Gastrocnemius medialis (tissue), 4 donors: ENCODE data around the gene TMEM201. TPM values are rescaled to one million over a fixed set of nuclear protein-coding genes. Genes with fewer than 3 reads are reported as not detected.

ENCODE experiments used
- ATAC-seq, 2 donors: fragments of 150-250 bp; one replicate each; pipeline ENCODE4 v1.9.1; 2016
- DNase-seq, 2 donors: peaks; one replicate each; pipeline ENCODE4 v3.0.0-alpha.2; 2019
- H3K27ac ChIP-seq, 4 donors: fragments of 200-600 bp; sonication (generic); 1 replicate in 1 of 4; 2 replicates in 3 of 4; pipeline ENCODE4 v1.5.1; 2016 to 2018; ENCODE audit warnings: mild to moderate bottlenecking in 2 of 4, moderate library complexity in 1 of 4
- H3K27me3 ChIP-seq, 3 donors: fragments of 200-600 bp; sonication (generic) in 2 of 3; 1 replicate in 1 of 3; 2 replicates in 2 of 3; pipeline versions ENCODE4 v1.5.1 to v1.6.0; 2016 to 2019; ENCODE audit warnings: mild to moderate bottlenecking in 1 of 3, moderate library complexity in 1 of 3
- H3K36me3 ChIP-seq, 2 donors: fragments of 200-600 bp; sonication (generic) in 1 of 2; one replicate each; pipeline ENCODE4 v1.5.1; 2017 to 2018
- H3K4me1 ChIP-seq, 2 donors: fragments of 200-600 bp; sonication (generic) in 1 of 2; one replicate each; pipeline ENCODE4 v1.5.1; 2016 to 2017; ENCODE audit warnings: mild to moderate bottlenecking in 2 of 2
- H3K4me3 ChIP-seq, 4 donors: fragments of 200-600 bp; sonication (generic) in 3 of 4; 1 replicate in 1 of 4; 2 replicates in 3 of 4; pipeline ENCODE4 v1.5.1; 2016 to 2019; ENCODE audit warnings: mild to moderate bottlenecking in 2 of 4
- H3K9me3 ChIP-seq, 3 donors: fragments of 200-600 bp; sonication (generic) in 2 of 3; 1 replicate in 1 of 3; 2 replicates in 2 of 3; pipeline ENCODE4 v1.5.1; 2016 to 2019
- POLR2A ChIP-seq, 2 donors: fragments of 450-650 bp; IDR thresholded peaks; one replicate each; pipeline ENCODE4 v1.6.1; 2017; ENCODE audit warnings: antibody characterized with exemption in 2 of 2, mild to moderate bottlenecking in 2 of 2, moderate library complexity in 2 of 2
- in situ Hi-C, 4 donors: fragments of 200-750 bp; cut with MboI; loops; one replicate each; pipeline versions ENCODE4 v1.15.0 to v1.8.0; 2017; ENCODE audit warnings: low sequenced_read_pairs in 4 of 4
- intact Hi-C: fragments of 100-400 bp; cut with DNase I; formaldehyde crosslinking; loops from one replicate; pipeline ENCODE4 v1.15.1; 2023; ENCODE audit warnings: low total_unique reads
- total RNA-seq, 4 donors: library from RNA; depleted of rRNA; stranded (reverse); fragments of >200 nt; gene quantifications; one replicate each; pipeline versions ENCODE4 v1.1.0 to v1.2.3, GENCODE V29; 2016
- TF ChIP-seq, protein P1 (sequence below), 5 experiments: fragments of 450-650 bp in 3 of 5; fragments of 200-600 bp in 2 of 5; sonication (generic) in 2 of 5; IDR thresholded peaks in 4 of 5; conservative IDR thresholded peaks in 1 of 5; 1 replicate in 4 of 5; 2 replicates in 1 of 5; pipeline ENCODE4 v1.5.1; 2016 to 2019; ENCODE audit warnings: antibody characterized with exemption in 5 of 5, mild to moderate bottlenecking in 3 of 5, moderate library complexity in 3 of 5

The TMEM201 gene
- total RNA-seq, 4 donors from 2014 or later: 21.5 to 67.6 (median 31.7) TPM

- no peak for ATAC-seq
- TF ChIP-seq POLR2A (IDR thresholded peaks at IDR 0.05): no peak
- TF ChIP-seq, protein P1, sequence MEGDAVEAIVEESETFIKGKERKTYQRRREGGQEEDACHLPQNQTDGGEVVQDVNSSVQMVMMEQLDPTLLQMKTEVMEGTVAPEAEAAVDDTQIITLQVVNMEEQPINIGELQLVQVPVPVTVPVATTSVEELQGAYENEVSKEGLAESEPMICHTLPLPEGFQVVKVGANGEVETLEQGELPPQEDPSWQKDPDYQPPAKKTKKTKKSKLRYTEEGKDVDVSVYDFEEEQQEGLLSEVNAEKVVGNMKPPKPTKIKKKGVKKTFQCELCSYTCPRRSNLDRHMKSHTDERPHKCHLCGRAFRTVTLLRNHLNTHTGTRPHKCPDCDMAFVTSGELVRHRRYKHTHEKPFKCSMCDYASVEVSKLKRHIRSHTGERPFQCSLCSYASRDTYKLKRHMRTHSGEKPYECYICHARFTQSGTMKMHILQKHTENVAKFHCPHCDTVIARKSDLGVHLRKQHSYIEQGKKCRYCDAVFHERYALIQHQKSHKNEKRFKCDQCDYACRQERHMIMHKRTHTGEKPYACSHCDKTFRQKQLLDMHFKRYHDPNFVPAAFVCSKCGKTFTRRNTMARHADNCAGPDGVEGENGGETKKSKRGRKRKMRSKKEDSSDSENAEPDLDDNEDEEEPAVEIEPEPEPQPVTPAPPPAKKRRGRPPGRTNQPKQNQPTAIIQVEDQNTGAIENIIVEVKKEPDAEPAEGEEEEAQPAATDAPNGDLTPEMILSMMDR (IDR thresholded peaks at IDR 0.05 in 4 of 5, conservative IDR thresholded peaks at IDR 0.05 in 1 of 5): no peak
- Histone ChIP-seq H3K36me3 (no peaks in the 10 kb centered on the region), H3K27ac (no peak overlapping the region), H3K27me3 (peaks cover 15 to 21% (median 16%) of the 10 kb centered on the region in 3 donors), H3K9me3 (no peaks in the 10 kb centered on the region), H3K4me1 (peaks cover 0 to 2% of the 10 kb centered on the region in 2 donors), H3K4me3 (no peak overlapping the region)
- intact Hi-C loops (no loop called here), in situ Hi-C loops (loop anchor here in 1 of 4 donors (25.0 kb wide), 1 partner anchor 791 kb away; the partner anchor contains the start of gene CENPS)
- no peak for DNase-seq
These were observed 57.3 kb downstream of the TMEM201 start for GRCh38 chr1:9646037-9646436.

- H3K9me3 ChIP-seq: no peaks in the 10 kb centered on the region
- no peaks in the 10 kb centered on the region for H3K36me3 ChIP-seq
- H3K4me1 ChIP-seq: peaks cover 4 to 8% of the 10 kb centered on the region in 2 donors
- intact Hi-C loops: no loop called here
- TF ChIP-seq POLR2A (IDR thresholded peaks at IDR 0.05): no peak
- TF ChIP-seq, protein P1 (IDR thresholded peaks at IDR 0.05 in 4 of 5, conservative IDR thresholded peaks at IDR 0.05 in 1 of 5): no peak
- no peak overlapping the region for H3K27ac ChIP-seq
- DNase-seq (no peak), ATAC-seq (no peak)
- peaks cover 31 to 39% (median 38%) of the 10 kb centered on the region in 3 donors for H3K27me3 ChIP-seq
- H3K4me3 ChIP-seq: no peak overlapping the region
- in situ Hi-C loops: loop anchor here in 1 of 4 donors (25.0 kb wide), 1 partner anchor 789 kb away; the partner anchor contains the start of gene CENPS
These were observed 59.5 kb downstream of the TMEM201 start for GRCh38 chr1:9648171-9648570.

DNA sequence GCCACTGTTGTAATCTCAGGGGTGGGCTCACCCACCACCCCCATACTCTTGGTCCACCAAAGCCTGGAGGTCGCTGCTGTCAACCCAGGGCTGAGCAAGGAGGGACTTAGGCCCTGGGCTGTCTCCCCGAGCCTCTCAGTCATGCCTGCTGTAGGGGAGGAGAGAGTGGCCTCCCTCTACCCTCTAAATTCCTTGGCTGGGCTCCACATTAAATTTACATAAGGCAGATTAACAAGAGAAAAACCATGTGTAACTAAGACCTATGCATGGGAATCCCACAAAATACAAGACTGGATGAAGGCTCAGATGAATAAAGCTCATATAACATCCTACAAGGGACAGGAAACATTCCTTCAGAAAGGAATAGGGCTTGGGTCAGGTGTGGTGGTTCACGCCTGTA is 61.1 kb downstream of the TMEM201 start:
- Histone ChIP-seq H3K9me3 (no peaks in the 10 kb centered on the region), H3K27ac (no peak overlapping the region), H3K4me3 (no peak overlapping the region), H3K4me1 (peaks cover 4 to 8% of the 10 kb centered on the region in 2 donors), H3K27me3 (peaks cover 42 to 47% (median 43%) of the 10 kb centered on the region in 3 donors), H3K36me3 (no peaks in the 10 kb centered on the region)
- in situ Hi-C loops: loop anchor here in 1 of 4 donors (25.0 kb wide), 1 partner anchor 788 kb away; the partner anchor contains the start of gene CENPS
- intact Hi-C loops: loop anchor here (1.0 kb wide), 1 partner anchor 18 kb away; no protein-coding TSS in a partner anchor
- DNase-seq (no peak), ATAC-seq (no peak)
- TF ChIP-seq, protein P1 (IDR thresholded peaks at IDR 0.05 in 4 of 5, conservative IDR thresholded peaks at IDR 0.05 in 1 of 5): no peak
- TF ChIP-seq POLR2A (IDR thresholded peaks at IDR 0.05): no peak

DNA sequence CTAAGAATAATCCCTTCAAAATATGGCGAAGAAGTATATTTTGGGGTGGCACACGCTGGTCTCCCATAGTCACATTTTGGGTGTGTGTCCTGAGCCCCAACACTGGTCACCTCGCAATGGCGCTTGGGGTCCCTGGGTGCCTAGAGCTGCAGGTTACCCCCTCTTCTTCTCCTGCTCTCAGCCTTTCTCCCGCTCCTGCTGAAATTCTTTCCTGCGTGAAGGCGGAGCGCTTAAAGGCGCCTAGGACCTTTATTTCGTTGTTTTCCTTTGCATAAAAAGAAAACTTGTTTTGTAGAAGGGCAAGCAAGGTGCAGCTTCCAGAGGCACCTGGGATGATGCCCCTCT is 62.5 kb downstream of the TMEM201 start:
- H3K36me3 ChIP-seq: no peaks in the 10 kb centered on the region
- TF ChIP-seq, protein P1 (IDR thresholded peaks at IDR 0.05 in 4 of 5, conservative IDR thresholded peaks at IDR 0.05 in 1 of 5): no peak
- TF ChIP-seq POLR2A (IDR thresholded peaks at IDR 0.05): no peak
- no peak overlapping the region for H3K27ac ChIP-seq
- peaks cover 42 to 47% (median 43%) of the 10 kb centered on the region in 3 donors for H3K27me3 ChIP-seq
- peaks cover 4 to 8% of the 10 kb centered on the region in 2 donors for H3K4me1 ChIP-seq
- DNase-seq (no peak), ATAC-seq (no peak)
- intact Hi-C loops (no loop called here), in situ Hi-C loops (no loop called here)
- H3K4me3 ChIP-seq: peak overlapping the region; percentile 36 to 58 (median 49)
- no peaks in the 10 kb centered on the region for H3K9me3 ChIP-seq
